HG02852 (cell line): Measurements from ENCODE around the gene POLR3K.

Experiments used
- ATAC-seq: cut with Tn5 transposase; IDR thresholded peaks from one replicate; pipeline ENCODE4 v1.9.1; 2021; ENCODE audit warnings: mild to moderate bottlenecking, moderate library complexity; ENCODE audit not compliant: unreplicated experiment

The POLR3K gene

GRCh38 chr16:66309-67182 is 13.1 kb upstream of the POLR3K start:
- no peak for ATAC-seq

- ATAC-seq, result no peak
Observed at GRCh38 chr16:65745-66144, 12.3 kb upstream of the POLR3K start.

- no peak for ATAC-seq
Observed at GRCh38 chr16:64914-65255, 11.5 kb upstream of the POLR3K start.

- no peak for ATAC-seq
Observed at GRCh38 chr16:63998-64913, 10.8 kb upstream of the POLR3K start.

- ATAC-seq, result no peak
Observed at GRCh38 chr16:63466-63865, 10.1 kb upstream of the POLR3K start.

GRCh38 chr16:62968-63391 is 9.6 kb upstream of the POLR3K start:
- ATAC-seq, result no peak

- ATAC-seq, result no peak
Observed at GRCh38 chr16:62283-62967, 9.0 kb upstream of the POLR3K start.

- no peak for ATAC-seq
Observed at GRCh38 chr16:61879-62281, 8.5 kb upstream of the POLR3K start.

- no peak for ATAC-seq
Observed at GRCh38 chr16:60929-61878, 7.8 kb upstream of the POLR3K start.

GRCh38 chr16:60166-60565 is 6.8 kb upstream of the POLR3K start:
- no peak for ATAC-seq

GRCh38 chr16:59440-60059 is 6.1 kb upstream of the POLR3K start:
- no peak for ATAC-seq

- no peak for ATAC-seq
Observed at GRCh38 chr16:58491-59439, 5.4 kb upstream of the POLR3K start.

- no peak for ATAC-seq
Observed at GRCh38 chr16:57711-58110, 4.3 kb upstream of the POLR3K start.

GRCh38 chr16:56231-56927 is 3.0 kb upstream of the POLR3K start:
- no peak for ATAC-seq

GRCh38 chr16:55571-56136 is 2.2 kb upstream of the POLR3K start:
- ATAC-seq, result no peak

- ATAC-seq, result no peak
Observed at GRCh38 chr16:54237-54581, 801 bp upstream of the POLR3K start.

GRCh38 chr16:50769-51591 is 2.4 kb downstream of the POLR3K start:
- no peak for ATAC-seq
